Measurements from ENCODE around the gene TM4SF18. TPM values are rescaled to one million over a fixed set of nuclear protein-coding genes. Genes with fewer than 3 reads are reported as not detected.

TM4SF18 gene
- total RNA-seq, 1 donor from 2014 or later = not detected

DNA sequence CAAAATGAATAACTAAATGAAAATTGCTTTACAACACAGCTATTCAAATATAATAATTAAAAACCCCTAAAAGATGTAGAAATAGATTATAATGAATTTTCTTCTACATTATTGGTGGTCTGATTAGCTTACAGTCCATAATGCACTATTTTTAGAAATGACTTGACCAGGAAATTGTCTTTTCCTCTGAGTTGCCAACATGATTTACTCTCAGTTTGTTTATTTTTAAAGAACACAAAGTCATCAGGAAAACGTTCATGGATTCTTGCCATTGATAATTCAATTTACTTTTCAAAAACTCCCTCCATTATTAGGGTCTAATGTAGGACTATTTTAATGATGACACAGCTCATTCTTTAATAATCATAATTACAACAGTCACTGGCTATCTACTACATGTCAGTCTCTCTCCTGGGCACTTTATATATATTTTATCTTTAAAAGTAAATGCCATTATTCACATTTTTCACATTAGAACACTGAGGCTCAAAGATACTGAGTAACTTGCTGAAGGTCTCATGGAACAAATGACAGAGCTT is 1.1 kb downstream of the TM4SF18 start:
- Mint-ChIP-seq H3K27me3 (ENCODE audit: low read depth) (peaks cover 21% of the 10 kb centered on the region), H3K4me3 (ENCODE audit: low read depth) (no peak overlapping the region), H3K36me3 (ENCODE audit: low read depth) (no peaks in the 10 kb centered on the region), H3K27ac (no peak overlapping the region), H3K9me3 (no peaks in the 10 kb centered on the region), H3K4me1 (ENCODE audit: low read depth) (no peaks in the 10 kb centered on the region)
- intact Hi-C loops (cut with micrococcal nuclease) = no loop called here
- DNase-seq (ENCODE audit: low spot score) = no peak

DNA sequence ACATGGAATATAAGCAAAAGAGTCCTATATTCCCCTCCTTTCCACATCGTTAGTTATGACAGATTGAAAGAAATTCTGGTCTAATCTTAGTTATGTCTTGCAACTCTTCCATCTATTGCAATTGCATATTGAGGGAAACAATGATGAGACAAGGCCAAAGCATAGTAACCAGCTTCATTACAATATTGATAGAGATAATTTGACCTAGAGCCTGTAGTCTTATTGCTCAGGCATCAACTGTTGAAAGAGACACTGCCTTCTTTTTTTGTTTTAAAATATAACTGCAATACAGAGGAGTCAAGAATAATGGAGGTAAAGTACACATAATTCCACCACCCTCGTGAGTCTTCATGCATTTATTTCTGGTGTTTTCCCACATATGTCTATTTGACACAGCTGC is 2.0 kb downstream of the TM4SF18 start:
- no peak for DNase-seq (ENCODE audit: low spot score)
- H3K36me3 Mint-ChIP-seq (ENCODE audit: low read depth) = no peaks in the 10 kb centered on the region
- no peak overlapping the region for H3K4me3 Mint-ChIP-seq (ENCODE audit: low read depth)
- H3K27me3 Mint-ChIP-seq (ENCODE audit: low read depth) = peaks cover 24% of the 10 kb centered on the region
- no peaks in the 10 kb centered on the region for H3K4me1 Mint-ChIP-seq (ENCODE audit: low read depth)
- intact Hi-C loops (cut with micrococcal nuclease) = no loop called here
- no peak overlapping the region for H3K27ac Mint-ChIP-seq
- no peaks in the 10 kb centered on the region for H3K9me3 Mint-ChIP-seq

DNA sequence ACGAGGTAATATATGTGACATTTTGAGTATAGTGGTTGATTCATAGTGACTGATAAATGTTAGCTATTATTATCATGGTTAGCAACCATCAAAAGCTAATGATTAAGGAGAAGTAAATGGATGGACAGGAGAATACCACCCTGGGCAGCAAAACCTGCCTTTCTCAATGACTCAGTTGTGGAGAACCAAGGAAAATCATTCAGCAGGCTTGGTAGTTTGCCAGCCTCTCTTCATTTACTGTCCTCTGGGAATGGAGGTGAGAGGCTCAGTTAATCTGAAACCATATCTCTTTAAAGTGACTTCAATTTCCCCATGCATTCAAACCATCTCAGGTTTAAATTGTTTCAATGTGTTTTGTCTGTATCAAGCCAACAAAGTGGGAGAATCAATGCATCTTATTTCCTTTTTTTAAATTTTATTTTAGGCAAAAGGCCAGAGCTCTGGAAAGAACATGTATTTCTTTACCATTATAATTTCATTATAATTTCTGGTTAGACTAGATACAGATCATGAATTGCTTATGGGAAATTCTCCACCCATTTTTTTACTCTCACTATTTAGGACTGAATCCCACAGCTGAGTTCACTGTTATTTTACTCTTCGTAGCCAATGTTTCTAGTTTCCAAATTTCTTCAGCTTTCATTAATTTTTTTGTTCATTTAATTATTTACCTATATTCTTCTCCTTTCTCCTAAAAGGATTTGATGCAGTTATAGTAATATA is 2.7 kb downstream of the TM4SF18 start:
- Mint-ChIP-seq H3K9me3 (no peaks in the 10 kb centered on the region), H3K4me1 (ENCODE audit: low read depth) (no peaks in the 10 kb centered on the region), H3K4me3 (ENCODE audit: low read depth) (no peak overlapping the region), H3K36me3 (ENCODE audit: low read depth) (no peaks in the 10 kb centered on the region), H3K27ac (no peak overlapping the region), H3K27me3 (ENCODE audit: low read depth) (peaks cover 25% of the 10 kb centered on the region)
- DNase-seq (ENCODE audit: low spot score) = no peak
- intact Hi-C loops (cut with micrococcal nuclease) = no loop called here

DNA sequence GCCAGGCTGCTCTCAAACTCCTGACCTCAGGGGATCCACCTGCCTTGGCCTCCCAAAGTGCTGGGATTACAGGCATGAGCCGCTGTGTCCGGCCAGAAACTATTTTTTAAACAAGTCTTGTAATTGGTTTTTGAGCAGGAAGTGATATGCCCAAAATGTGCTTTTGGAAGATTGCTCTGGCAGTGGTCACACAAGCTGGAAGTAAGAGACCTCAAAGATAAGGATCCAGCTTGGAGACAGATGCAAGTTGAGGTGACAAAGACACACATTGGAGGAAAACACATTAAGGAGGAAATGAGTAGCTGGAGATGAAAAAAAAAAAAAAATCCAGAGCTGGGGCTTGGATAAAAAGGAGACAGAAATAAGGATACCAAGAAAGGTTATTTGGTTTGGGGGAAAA is 6.3 kb downstream of the TM4SF18 start:
- no peak overlapping the region for H3K27ac Mint-ChIP-seq
- intact Hi-C loops (cut with micrococcal nuclease) = no loop called here

DNA sequence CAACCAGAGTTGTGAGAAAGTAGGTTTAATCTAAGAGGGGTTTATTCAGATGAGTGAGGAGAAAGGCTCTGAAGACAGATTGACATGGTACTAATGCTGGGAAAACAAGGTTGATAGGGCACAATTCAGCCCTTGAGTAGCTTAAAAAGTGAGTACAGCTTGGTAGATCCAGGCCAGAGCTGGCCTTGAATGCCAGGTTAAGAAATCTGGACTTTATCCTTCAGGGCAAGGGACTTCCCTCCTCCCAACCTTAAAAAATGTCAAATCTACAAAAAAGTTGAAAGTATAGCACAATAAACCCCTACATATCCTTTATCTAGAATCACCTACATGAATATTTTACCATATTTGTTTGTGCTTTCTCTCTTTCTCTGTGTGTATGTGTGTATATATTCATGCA is 7.9 kb downstream of the TM4SF18 start:
- Mint-ChIP-seq H3K9me3 (no peaks in the 10 kb centered on the region), H3K27ac (no peak overlapping the region), H3K27me3 (ENCODE audit: low read depth) (peaks cover 24% of the 10 kb centered on the region), H3K4me3 (ENCODE audit: low read depth) (no peak overlapping the region), H3K36me3 (ENCODE audit: low read depth) (no peaks in the 10 kb centered on the region), H3K4me1 (ENCODE audit: low read depth) (no peaks in the 10 kb centered on the region)
- DNase-seq (ENCODE audit: low spot score) = no peak
- intact Hi-C loops (cut with micrococcal nuclease) = no loop called here

More for the DNA sequence above, 6.3 kb downstream of the TM4SF18 start:
- DNase-seq (ENCODE audit: low spot score) = no peak
- Mint-ChIP-seq H3K36me3 (ENCODE audit: low read depth) (no peaks in the 10 kb centered on the region), H3K9me3 (no peaks in the 10 kb centered on the region), H3K4me3 (ENCODE audit: low read depth) (no peak overlapping the region), H3K27me3 (ENCODE audit: low read depth) (peaks cover 21% of the 10 kb centered on the region), H3K4me1 (ENCODE audit: low read depth) (no peaks in the 10 kb centered on the region)

DNA sequence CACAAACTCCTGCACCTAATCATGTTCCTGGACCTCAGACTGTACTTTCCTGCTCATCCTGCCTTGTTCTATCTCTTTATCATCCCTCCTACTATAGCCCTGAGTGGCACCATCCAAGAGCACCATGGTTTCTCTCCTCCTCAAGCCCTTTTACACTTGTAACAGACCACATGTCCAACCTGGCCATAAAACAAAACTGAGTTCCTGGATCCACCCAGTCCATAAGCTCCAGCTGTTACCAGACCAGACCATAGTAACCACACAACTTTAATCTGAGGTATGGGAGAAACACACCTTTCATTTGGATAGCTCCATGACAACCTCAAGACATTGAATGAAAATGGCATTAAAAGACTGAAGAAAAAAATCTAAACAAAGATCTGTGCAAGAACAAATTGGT is 9.1 kb downstream of the TM4SF18 start:
- Mint-ChIP-seq H3K27me3 (ENCODE audit: low read depth) (peaks cover 16% of the 10 kb centered on the region), H3K36me3 (ENCODE audit: low read depth) (no peaks in the 10 kb centered on the region), H3K9me3 (no peaks in the 10 kb centered on the region), H3K4me3 (ENCODE audit: low read depth) (no peak overlapping the region), H3K27ac (no peak overlapping the region), H3K4me1 (ENCODE audit: low read depth) (no peaks in the 10 kb centered on the region)
- intact Hi-C loops (cut with micrococcal nuclease) = no loop called here
- no peak for DNase-seq (ENCODE audit: low spot score)

DNA sequence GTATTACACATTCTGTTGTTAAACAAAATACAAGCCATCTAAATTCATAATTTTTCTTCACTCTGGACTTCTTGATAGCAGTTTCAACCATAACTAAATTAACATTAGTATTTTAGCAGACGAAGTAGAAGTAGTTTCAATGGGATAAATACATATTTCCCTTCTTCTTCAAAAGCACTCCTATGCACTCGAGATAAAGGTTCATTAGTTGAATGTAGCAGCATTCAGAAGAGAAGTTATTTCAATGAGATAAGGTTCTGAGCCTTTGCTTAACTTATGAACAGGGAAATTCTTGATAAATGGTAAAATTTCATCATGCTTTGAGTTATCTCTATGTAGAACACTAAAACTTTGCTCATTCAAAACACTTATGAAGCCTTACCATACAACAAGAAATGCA is 11.8 kb downstream of the TM4SF18 start:
- intact Hi-C loops (cut with micrococcal nuclease) = no loop called here
- no peak overlapping the region for H3K27ac Mint-ChIP-seq

DNA sequence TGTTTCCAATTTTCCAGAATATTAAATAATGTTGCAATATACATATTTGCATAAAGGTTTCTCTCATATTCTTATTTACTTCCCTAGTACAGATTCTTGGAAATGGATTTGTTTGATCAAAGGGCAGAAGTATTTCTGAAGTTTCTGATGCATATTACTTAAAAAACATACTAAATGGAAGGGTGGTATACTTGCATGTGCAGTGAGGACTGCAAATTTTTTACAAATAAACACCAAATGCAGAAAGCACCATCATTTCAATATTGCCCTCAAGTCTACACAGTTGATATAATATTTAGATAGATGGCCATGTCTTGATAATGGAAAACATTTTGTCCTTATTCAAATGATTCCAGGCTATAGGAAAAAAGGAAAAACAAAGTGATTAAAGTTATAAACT is 12.3 kb downstream of the TM4SF18 start:
- H3K4me3 Mint-ChIP-seq (ENCODE audit: low read depth) = no peak overlapping the region
- no peak overlapping the region for H3K27ac Mint-ChIP-seq
- H3K9me3 Mint-ChIP-seq = no peaks in the 10 kb centered on the region
- peaks cover 12% of the 10 kb centered on the region for H3K27me3 Mint-ChIP-seq (ENCODE audit: low read depth)
- H3K4me1 Mint-ChIP-seq (ENCODE audit: low read depth) = no peaks in the 10 kb centered on the region
- no peak for DNase-seq (ENCODE audit: low spot score)
- H3K36me3 Mint-ChIP-seq (ENCODE audit: low read depth) = no peaks in the 10 kb centered on the region
- intact Hi-C loops (cut with micrococcal nuclease) = no loop called here

More for the DNA sequence above, 11.8 kb downstream of the TM4SF18 start:
- H3K9me3 Mint-ChIP-seq = no peaks in the 10 kb centered on the region
- H3K36me3 Mint-ChIP-seq (ENCODE audit: low read depth) = no peaks in the 10 kb centered on the region
- no peaks in the 10 kb centered on the region for H3K4me1 Mint-ChIP-seq (ENCODE audit: low read depth)
- DNase-seq (ENCODE audit: low spot score) = no peak
- no peak overlapping the region for H3K4me3 Mint-ChIP-seq (ENCODE audit: low read depth)
- H3K27me3 Mint-ChIP-seq (ENCODE audit: low read depth) = peaks cover 16% of the 10 kb centered on the region

DNA sequence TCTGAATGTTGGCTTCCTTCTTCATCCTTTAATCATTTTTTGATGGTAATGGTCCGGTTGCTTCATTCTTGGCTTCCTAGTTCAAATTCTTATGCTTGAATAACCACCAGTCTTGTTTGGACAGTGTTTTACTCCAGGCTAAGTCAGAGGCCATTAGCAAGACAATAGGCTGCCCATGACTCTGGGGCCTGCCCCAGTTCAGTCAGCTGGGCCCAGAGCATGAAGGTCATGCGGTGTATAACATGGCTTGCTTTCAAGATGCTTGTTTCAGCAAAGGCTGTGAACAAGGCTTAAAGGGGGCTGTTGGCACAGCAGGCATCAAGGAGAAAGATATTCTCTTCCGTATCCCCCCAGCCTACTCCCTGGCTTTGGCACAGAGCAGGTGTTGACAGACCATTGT is 13.7 kb downstream of the TM4SF18 start:
- Mint-ChIP-seq H3K27ac (no peak overlapping the region), H3K4me1 (ENCODE audit: low read depth) (no peaks in the 10 kb centered on the region), H3K27me3 (ENCODE audit: low read depth) (peaks cover 12% of the 10 kb centered on the region), H3K36me3 (ENCODE audit: low read depth) (no peaks in the 10 kb centered on the region), H3K4me3 (ENCODE audit: low read depth) (no peak overlapping the region), H3K9me3 (no peaks in the 10 kb centered on the region)
- no peak for DNase-seq (ENCODE audit: low spot score)
- intact Hi-C loops (cut with micrococcal nuclease) = no loop called here

DNA sequence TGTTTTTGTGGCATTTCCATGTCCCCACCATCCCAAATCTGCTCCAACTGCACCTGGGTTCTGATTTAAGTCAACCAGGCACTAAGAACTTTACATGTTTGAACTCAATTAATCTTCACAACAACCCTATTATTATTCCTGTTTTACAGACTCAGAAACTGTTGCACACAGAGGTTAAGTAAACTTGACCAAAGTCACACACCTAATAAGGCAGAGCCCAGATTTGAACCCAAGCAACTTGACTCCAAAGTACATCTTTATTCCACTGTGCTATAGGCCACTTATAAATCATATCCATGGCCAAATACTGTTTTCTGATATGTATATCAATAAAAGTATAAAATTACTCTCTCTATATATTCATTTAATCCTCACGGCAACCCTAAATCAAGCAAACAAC is 16.4 kb downstream of the TM4SF18 start:
- no peak overlapping the region for H3K27ac Mint-ChIP-seq
- no peak for DNase-seq (ENCODE audit: low spot score)
- intact Hi-C loops (cut with micrococcal nuclease) = no loop called here
- H3K36me3 Mint-ChIP-seq (ENCODE audit: low read depth) = no peaks in the 10 kb centered on the region
- no peaks in the 10 kb centered on the region for H3K9me3 Mint-ChIP-seq
- H3K4me3 Mint-ChIP-seq (ENCODE audit: low read depth) = no peak overlapping the region
- H3K4me1 Mint-ChIP-seq (ENCODE audit: low read depth) = no peaks in the 10 kb centered on the region
- peaks cover 27% of the 10 kb centered on the region for H3K27me3 Mint-ChIP-seq (ENCODE audit: low read depth)

DNA sequence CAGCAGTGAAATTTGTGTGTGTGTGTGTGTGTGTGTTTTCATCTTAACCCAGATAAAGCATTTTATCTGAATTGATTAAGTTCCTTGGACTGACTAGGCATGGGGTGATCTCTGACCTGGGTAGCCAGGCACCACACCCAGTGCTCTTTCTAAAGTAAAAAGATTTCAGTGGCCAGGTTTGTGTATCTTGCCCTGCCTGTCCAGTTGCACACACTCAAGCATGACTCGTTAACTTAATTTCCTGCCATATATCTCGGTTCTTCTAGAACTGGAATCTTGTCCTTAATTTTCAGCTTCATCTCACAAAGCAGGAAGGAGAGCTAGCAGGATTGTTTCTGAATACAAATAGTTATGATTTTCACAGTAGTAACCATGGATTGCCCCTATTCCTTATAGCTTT is 17.0 kb downstream of the TM4SF18 start:
- intact Hi-C loops (cut with micrococcal nuclease) = no loop called here

DNA sequence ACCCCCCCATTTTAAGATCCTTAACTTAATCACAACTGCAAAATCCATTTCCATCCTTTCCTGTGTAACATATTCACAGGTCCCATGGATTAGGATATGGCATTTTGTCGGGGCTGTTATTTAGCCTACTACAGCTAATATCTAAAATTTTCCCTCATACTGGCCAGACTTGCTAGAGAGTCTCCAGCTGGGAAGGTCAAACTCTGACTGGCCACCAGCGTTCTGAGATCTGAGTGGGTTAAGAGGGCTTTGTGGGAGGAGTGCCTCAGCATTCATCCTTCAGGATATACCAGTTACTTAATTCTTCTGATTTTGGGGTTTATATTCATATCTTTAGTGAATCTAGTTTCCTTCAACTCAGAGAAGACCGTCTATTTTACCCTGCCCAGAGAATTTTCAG is 17.7 kb downstream of the TM4SF18 start:
- DNase-seq (ENCODE audit: low spot score) = no peak
- Mint-ChIP-seq H3K36me3 (ENCODE audit: low read depth) (no peaks in the 10 kb centered on the region), H3K9me3 (no peaks in the 10 kb centered on the region), H3K4me3 (ENCODE audit: low read depth) (no peak overlapping the region), H3K27me3 (ENCODE audit: low read depth) (peaks cover 28% of the 10 kb centered on the region), H3K4me1 (ENCODE audit: low read depth) (no peaks in the 10 kb centered on the region), H3K27ac (no peak overlapping the region)
- intact Hi-C loops (cut with micrococcal nuclease) = no loop called here

More for the DNA sequence above, 17.0 kb downstream of the TM4SF18 start:
- no peak for DNase-seq (ENCODE audit: low spot score)
- no peak overlapping the region for H3K27ac Mint-ChIP-seq
- H3K27me3 Mint-ChIP-seq (ENCODE audit: low read depth) = peaks cover 27% of the 10 kb centered on the region
- H3K36me3 Mint-ChIP-seq (ENCODE audit: low read depth) = no peaks in the 10 kb centered on the region
- no peaks in the 10 kb centered on the region for H3K9me3 Mint-ChIP-seq
- H3K4me1 Mint-ChIP-seq (ENCODE audit: low read depth) = no peaks in the 10 kb centered on the region
- no peak overlapping the region for H3K4me3 Mint-ChIP-seq (ENCODE audit: low read depth)

DNA sequence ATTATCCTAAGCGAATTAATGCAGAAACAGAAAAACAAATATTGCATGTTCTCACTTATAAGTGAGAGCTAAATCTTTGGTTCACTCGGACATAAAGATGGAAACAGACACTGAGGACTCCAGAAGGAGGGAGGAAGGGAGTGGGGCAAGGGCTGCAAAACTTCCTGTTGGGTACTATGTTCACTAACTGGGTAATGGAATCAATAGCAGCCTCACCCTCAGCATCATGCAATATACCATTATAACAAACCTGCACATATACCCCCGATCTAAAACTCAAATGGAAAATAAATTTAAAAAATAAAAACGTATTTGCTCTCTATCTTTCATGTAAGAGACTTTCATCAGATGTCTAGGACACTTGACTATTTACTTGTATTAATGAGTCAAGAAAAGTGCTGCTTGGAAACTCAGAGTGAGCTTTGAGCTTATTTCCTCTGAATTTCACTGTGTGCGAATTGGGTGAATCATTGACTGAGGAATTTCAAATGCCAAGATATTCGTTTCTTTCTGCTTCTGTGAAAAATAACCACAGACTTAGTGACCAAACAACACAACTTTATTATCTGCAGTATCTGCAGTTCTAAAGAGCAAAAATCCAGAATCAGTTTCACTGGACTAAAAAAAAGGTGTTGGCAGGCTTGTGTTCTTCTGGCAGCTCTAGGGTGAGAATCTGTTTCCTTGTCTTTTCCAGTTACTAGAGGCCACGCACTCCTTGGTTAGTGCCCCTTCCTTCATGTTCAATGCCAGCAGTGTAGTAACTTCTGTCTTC is 18.4 kb downstream of the TM4SF18 start:
- intact Hi-C loops (cut with micrococcal nuclease) = no loop called here
- H3K9me3 Mint-ChIP-seq = no peaks in the 10 kb centered on the region
- H3K4me1 Mint-ChIP-seq (ENCODE audit: low read depth) = no peaks in the 10 kb centered on the region
- H3K27me3 Mint-ChIP-seq (ENCODE audit: low read depth) = peaks cover 28% of the 10 kb centered on the region
- no peak overlapping the region for H3K4me3 Mint-ChIP-seq (ENCODE audit: low read depth)
- no peak for DNase-seq (ENCODE audit: low spot score)
- H3K36me3 Mint-ChIP-seq (ENCODE audit: low read depth) = no peaks in the 10 kb centered on the region
- no peak overlapping the region for H3K27ac Mint-ChIP-seq

Data from activated T-helper 2 cell treated with anti-CD3 and anti-CD28 coated beads, Interferon-gamma antibody, Interleukin-2, Interleukin-4, amounts not matched to agents 10 μg/mL and 5 μg/mL and 100 μg/mL, durations not matched to agents 14 hours and 24 hours and 36 hours (primary cell).